SU-DHL-6 (cell line): ENCODE results near the gene FIGNL2.

Experiments
- CTCF ChIP-seq: fragments of 200-600 bp; sonication (generic); IDR thresholded peaks from one replicate; pipeline ENCODE4 v1.5.1; 2017; ENCODE audit warnings: antibody characterized with exemption, mild to moderate bottlenecking, low read length, moderate library complexity; ENCODE audit not compliant: insufficient read depth, poor library complexity, severe bottlenecking
- EZH2phosphoT487 ChIP-seq: fragments of 200-600 bp; sonication (generic), shearing (Covaris generic); conservative IDR thresholded peaks from 2 replicates; pipeline ENCODE4 v1.6.1; 2018; ENCODE audit warnings: mild to moderate bottlenecking, antibody characterized with exemption, low read length, moderate library complexity, mixed read lengths

GRCh38 chr12:51860986-51861385 lies 12.5 kb upstream of the FIGNL2 start:
- no peak for TF ChIP-seq CTCF
- no peak for TF ChIP-seq EZH2phosphoT487
